Hematopoietic multipotent progenitor cell (in vitro differentiated cells): ENCODE measurements around the gene EPB41. TPM values are rescaled to one million over a fixed set of nuclear protein-coding genes. Genes with fewer than 3 reads are reported as not detected.
A peak's percentile ranks its signal among the peaks of the same experiment; 100 is the strongest.

Experiments
- DNase-seq, 3 donors: peaks; one replicate each; pipeline ENCODE4 v3.0.0-alpha.2; 2011 to 2015; ENCODE audit warnings: low read depth in 2 of 3, low spot score in 2 of 3
- total RNA-seq: library from RNA; depleted of rRNA; stranded (reverse); fragments of >200 nt; gene quantifications from one replicate; pipeline ENCODE4 v1.2.3, GENCODE V29; 2012

The EPB41 gene
- 63.3 TPM for total RNA-seq

DNA sequence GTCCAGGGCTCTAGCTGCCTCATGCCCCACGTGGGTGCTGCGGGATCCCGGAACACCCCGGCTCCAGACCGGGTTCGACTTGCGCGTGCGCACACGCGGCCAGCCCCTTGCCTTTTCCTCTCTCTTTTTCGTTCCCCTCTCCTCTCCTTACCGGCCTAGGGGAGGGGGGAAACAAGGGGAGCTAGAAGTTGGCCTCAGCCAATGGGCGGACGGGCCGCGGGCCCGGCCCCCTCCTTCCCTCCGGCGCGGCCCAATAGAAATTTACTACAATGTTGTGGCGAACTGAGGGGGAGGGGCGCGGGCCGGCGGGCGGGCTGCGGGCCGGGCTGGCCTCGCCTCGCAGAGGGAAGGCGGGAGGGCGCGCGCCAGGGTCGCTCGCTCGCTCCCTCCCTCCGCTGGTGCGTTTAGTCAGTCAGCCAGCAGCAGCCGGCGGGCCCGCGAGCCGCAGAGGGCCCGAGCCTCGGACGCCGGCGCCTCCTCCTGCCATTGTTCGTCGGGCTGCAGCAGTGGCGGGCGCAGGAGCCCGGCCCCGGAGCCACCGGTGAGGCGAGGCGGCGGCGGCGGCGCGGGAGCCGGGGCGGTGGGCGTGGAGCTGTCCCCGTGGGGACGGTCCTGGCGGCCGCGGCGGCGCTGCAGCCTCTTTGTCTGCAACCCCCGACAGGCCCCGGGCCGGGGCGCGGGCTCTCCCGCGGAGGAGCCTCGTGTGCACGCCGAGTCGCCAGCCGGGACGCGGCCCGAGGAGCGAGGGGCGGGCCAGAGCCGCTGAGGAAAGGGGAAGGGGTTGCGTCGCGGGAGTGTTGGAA lies at the start of gene EPB41:
TSS of gene EPB41 (plus strand) at position 342 of the 803 bp plus-strand sequence. CDS start 72,869 bp downstream, outside the sequence.
- DNase-seq = peak; percentile 77 to 96 (median 95)

GRCh38 chr1:28864695-28865094 lies 49.7 kb upstream of the EPB41 start:
- DNase-seq = no peak

DNA sequence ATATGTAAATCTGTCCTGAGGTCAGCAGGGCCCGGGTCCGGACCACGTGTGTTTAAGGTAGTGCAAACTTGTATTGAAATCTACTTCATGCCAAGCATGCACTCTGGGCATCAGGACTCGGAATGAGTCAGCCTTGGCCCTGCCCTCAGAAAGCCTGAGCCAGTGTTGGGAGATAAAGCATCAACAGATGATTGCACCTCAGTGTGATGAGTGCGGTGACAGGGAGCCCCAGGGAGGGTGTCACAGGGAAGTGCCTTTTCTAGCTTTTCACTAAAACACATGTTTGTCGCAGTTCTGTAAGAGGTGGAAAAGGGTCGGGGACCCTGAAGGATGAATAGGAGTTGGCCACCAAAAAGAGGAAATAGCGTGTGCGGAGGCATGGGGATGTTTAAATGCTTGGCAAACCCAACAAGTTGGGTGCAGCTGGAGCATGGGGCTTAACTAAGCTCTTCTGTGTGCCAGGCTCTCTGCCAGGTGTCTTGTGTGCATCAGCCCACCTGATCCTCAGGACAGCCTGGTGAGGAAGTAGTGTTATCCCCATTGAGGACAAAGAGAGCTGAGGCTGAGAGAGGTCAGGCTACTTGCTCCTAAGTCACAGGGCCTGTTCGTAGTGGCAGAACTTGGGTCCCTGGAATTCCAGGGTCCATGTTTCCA lies 48.2 kb upstream of the EPB41 start:
- no peak for DNase-seq

- no peak for DNase-seq
These were observed 46.5 kb upstream of the EPB41 start for GRCh38 chr1:28867850-28868249.

DNA sequence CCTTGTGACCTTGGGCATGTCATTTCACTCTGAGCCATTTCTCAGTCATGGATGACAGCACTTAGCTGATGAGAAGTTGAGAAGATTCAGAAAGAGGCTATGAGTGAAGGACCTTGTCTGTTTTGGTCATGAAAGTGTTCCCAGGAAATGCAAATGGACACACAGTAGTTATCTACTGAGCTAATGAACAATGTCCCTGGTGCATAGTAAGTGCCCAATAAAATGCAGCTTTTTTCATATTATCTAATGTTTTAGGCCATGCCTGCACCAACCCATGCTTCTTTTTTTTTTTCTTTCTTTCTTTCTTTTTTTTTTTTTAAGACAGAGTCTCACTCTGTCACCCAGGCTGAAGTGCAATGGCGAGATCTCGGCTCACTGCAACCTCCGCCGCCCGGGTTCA lies 44.4 kb upstream of the EPB41 start:
- DNase-seq = no peak

DNA sequence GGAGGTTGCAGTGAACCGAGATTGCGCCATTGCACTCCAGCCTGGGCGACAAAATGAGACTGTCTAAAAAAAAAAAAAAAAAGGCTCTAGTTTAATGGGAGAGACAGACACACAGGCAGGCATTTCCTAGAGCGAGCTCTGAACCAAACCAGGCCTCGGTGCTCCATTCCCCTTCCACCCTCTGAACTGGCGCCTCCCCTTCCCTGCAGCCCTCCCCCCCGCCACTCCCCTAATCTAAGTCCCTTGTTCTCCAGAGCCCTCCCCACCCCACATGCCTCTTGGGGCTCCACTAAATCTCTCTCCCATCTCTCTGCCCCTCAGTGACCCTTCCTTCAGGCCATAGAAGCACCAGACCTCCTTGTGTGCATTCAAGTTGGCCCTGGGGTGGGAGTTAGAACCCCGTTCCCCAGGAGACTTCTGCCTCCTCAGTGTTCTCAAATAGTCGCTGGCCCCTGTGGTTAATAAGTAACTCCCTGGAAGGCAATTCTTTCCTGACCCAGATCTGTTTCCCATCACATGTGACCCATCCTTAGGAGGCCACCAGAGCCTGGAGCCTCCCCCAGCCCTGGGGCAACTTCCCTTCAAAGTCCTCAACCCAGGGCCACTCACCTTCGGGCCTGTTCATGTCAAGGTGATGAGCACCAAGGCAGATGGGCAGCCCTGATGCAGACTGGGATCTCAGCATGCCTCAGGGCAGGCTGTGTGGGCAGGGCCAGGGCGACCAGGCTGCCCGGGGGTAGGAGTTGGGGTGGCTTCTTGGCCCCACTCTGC lies 42.6 kb upstream of the EPB41 start:
- no peak for DNase-seq

DNA sequence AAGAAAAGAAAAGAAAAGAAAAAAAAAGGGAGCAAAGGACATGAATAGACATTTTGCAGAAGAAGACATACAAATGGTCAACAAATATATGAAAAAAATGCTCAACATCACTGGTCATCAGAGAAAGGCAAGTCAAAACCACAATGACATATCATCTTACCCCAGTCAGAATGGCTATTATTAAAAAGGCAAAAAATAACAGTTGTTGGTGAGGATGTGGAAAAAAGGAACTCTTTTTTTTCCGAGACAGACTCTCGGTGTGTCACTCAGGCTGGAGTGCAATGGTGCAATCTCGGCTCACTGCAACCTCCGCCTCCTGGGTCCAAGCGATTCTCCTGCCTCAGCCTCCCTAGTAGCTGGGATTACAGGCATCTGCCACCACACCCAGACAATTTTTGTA lies 39.2 kb upstream of the EPB41 start:
- DNase-seq = peak in 2 of 3 donors; percentile 27 to 42

DNA sequence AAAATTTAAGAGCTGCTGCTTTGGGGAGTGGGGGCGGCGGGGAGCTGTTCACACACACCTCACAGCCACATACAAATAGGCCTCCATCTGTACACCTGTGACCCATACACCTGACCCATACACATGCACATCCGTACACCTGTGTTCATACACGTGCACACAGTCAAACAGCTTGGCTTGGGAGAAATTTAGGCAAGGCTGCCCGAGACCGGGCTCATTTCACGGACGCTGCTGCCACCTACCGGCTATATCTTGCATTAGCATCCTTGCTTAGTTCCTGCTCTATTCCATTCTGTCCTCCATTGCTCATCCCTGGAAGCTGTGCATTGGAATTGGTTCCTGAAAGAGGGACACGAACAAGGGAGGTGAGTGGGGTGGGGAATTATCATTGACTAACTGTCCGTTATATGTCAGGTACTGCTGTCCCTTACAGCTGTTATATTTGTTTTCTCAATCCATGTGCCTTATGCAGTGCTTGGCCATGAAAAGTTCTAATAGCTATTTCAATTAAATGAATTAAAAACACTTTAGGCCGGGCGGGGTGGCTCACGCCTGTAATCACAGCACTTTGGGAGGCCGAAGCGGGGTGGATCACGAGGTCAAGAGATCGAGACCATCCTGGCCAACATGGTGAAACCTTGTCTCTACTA lies 37.1 kb upstream of the EPB41 start:
- peak; percentile 60 to 79 (median 70) for DNase-seq

- DNase-seq = no peak
These were observed 35.6 kb upstream of the EPB41 start for GRCh38 chr1:28878796-28879195.

DNA sequence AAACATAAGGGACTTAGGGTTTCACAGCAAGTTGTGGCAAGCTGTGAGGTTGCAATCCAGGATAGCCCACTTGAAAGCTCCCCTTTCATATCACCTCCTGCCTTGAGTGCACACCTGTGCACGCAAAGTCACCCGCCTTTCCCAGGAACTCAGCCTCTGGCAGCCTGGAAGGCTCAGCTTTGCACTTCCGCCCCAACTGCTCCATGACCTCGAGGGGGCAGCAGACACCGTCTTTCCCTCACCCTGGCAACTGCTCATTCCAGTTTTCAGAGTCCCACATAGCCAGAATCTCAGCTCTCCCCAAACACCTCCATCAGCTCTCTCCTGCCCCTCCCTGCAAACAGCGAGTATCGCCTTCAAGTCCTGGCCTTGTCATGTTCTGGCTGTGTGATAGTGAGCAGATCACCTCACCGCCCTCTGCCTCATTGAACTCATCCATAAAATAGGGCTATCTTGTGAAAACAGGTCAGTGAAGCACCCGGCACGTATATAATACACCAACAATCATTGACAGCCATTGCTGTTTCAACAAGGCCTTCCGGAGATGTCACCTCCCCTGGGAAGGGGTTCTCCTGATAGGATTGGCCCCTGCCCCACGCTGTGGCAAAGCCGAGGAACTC lies 32.2 kb upstream of the EPB41 start:
- DNase-seq = peak; percentile 64 to 88 (median 84)

DNA sequence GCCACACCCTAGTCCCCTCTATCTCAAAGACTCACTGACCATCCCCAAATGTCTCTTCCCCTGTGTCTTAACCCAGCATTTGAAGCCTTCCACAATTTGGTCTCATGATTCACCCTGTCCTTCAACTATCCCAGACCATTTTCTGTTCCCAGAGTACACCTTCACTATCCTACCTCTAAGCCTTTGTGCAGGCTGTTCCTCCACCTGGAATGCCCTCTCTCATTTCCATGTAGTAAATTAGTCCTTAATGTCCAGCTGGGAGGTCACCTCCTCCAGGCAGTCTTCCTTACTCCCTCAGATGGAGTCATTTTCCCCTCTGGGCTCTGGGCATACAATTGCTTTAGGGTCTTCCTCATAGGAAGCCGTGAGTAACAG lies 31.1 kb upstream of the EPB41 start:
- DNase-seq = no peak

DNA sequence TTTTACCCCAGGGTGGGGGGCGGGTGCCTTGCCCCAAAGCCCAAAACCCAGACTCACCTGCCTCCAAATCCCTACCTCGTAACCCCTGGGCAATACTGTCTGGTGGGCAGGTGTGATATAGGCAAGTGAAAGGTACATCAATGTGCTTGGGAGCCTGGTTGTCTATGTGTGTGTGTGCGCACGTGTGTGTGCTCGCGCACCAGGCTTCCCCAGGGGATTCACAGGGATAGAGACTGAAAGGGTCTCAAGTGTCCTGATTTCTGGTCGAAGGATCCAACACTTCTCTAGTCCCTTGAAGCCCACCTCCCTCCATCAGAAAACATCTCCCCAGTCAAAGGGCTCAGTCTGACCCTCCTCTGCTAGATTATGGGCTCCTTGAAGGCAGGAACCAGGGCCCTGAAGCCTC lies 28.9 kb upstream of the EPB41 start:
- DNase-seq = no peak

GRCh38 chr1:28885977-28886730 lies 28.2 kb upstream of the EPB41 start:
- DNase-seq = no peak

DNA sequence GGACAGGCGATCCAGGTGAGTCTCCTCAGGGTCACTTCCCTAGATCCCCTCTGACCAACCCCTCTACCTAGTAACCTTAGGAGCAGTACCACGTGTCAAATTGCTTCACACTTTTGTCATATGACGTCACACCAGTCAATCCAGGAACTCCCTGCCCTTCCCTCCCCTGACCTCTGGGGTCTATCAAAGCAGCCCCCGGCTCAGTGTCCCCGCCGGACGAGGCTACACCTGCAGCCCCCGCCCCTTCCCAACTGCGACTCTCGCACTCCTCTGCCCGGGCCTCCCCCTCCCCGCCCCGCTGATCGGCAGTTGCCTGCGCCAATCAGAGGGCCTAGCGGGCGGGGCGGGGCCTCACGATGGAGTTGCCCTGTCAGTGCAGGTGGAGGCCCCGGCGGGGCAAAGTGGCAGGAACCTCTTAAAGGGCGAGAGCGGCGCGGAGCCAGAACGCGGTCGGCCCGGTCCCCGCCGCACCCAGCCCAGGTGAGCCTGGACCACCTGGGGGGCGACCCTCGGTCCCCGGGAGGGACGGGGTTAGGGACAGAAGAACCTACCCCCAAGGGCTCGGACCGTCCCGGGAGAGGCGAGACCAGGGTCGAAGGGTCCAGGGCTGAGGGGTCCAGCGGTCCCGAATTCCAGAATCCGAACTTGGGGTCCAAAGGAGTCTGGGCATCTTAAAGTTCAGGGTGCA lies 27.5 kb upstream of the EPB41 start:
- peak; percentile 80 to 93 (median 86) for DNase-seq

- DNase-seq = peak in 2 of 3 donors; percentile 74 to 82
These were observed 26.9 kb upstream of the EPB41 start for GRCh38 chr1:28887419-28887834.

DNA sequence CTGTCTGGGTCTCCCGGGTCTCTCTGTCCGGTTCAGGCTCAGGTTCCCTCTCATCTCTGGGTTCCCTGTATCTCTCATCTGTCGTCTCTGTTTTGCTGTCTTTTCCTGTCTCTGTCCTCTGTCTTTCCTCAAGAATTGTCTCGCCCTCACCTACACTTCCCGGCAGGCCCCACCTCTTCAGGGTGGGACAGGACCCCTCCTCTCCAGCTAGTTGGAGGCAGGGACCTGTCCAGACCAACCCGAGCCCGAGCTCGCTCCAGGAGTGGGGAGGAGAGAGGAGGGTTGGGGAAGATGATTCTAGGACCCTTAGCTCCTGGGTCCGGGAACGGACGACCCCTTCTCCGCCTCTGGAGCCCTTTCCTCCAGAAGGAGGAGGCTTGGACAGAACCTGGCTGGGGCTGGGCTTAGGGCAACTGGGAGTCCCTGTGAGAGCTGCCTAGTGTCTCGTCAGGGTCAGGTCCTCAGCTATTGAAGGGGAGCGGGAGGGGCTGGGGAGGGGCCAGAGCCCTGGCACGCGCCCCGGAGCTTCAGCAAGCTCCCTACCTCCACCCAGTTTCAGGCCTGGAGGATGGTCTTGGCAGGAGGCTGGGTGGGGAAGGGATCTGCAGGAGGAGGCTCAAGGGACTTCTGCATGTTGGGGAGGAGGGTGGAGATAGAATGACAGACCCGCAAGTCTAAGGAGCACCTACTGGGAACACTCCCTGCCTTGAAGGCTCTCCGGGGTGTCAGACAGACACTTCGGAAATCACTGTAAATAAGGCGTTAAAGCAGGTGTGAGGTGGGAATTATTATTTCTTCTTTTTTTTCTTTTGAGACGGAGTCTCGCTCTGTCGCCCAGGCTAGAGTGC lies 26.3 kb upstream of the EPB41 start:
- DNase-seq = peak in 1 of 3 donors; percentile 20

- no peak for DNase-seq
These were observed 25.5 kb upstream of the EPB41 start for GRCh38 chr1:28888915-28889314.

- DNase-seq = no peak
These were observed 25.0 kb upstream of the EPB41 start for GRCh38 chr1:28889357-28889756.
